CD4-positive, alpha-beta T cell (primary cell): ENCODE results near the gene ABHD16A. TPM values are rescaled to one million over a fixed set of nuclear protein-coding genes. Genes with fewer than 3 reads are reported as not detected.
A peak's percentile ranks its signal among the peaks of the same experiment; 100 is the strongest.

ENCODE experiments used
- ATAC-seq: fragments of 200-7000 bp; cut with Tn5 transposase; one replicate; pipeline ENCODE4 v1.10.0; 2022; ENCODE audit warnings: mild to moderate bottlenecking; ENCODE audit not compliant: poor library complexity
- CTCF ChIA-PET: fragments of 350-600 bp; sonication (Branson Sonifier 250); formaldehyde crosslinking; loops from one replicate; lab custom pipeline; 2021; ENCODE audit warnings: antibody characterized with exemption, inconsistent platforms; lab: Charles Lee
- POLR2A ChIA-PET: fragments of 350-600 bp; sonication (Branson Sonifier 250); formaldehyde crosslinking; loops from one replicate; lab custom pipeline; 2021; ENCODE audit warnings: antibody characterized with exemption, inconsistent platforms; lab: Charles Lee
- DNase-seq, 14 experiments: peaks; one replicate each; pipeline ENCODE4 v3.0.0-alpha.2; 2013 to 2020; ENCODE audit warnings: mixed read lengths in 2 of 14
- H3K27ac ChIP-seq, 2 donors: one replicate each; pipeline versions ENCODE4 v1.5.1 to v1.7.0; 2013; ENCODE audit warnings: low read length in 2 of 2, low read depth in 1 of 2, mild to moderate bottlenecking in 1 of 2
- H3K27me3 ChIP-seq, 2 experiments: 1 replicate in 1 of 2; 2 replicates in 1 of 2; pipeline versions ENCODE4 v1.6.1 to v1.7.0; 2013; ENCODE audit warnings: low read length in 2 of 2, control low read depth in 1 of 2, mild to moderate bottlenecking in 1 of 2, moderate library complexity in 1 of 2; ENCODE audit not compliant: insufficient read depth in 2 of 2, control insufficient read depth in 1 of 2
- H3K36me3 ChIP-seq: one replicate; pipeline ENCODE4 v1.6.1; 2013; ENCODE audit warnings: low read length, control low read depth; ENCODE audit not compliant: insufficient read depth
- H3K4me1 ChIP-seq: one replicate; pipeline ENCODE4 v1.6.1; 2013; ENCODE audit warnings: low read length, control low read depth; ENCODE audit not compliant: insufficient read depth
- H3K4me3 ChIP-seq: one replicate; pipeline ENCODE4 v1.5.1; 2013; ENCODE audit warnings: mild to moderate bottlenecking, low read length, moderate library complexity
- H3K9me3 ChIP-seq, 2 experiments: 1 replicate in 1 of 2; 2 replicates in 1 of 2; pipeline versions ENCODE4 v1.6.1 to v1.7.0; 2013; ENCODE audit warnings: low read length in 2 of 2, mild to moderate bottlenecking in 2 of 2, control low read depth in 1 of 2, moderate library complexity in 1 of 2; ENCODE audit not compliant: control insufficient read depth in 1 of 2, insufficient read depth in 1 of 2
- H3K27ac Mint-ChIP-seq: one replicate; pipeline ENCODE4 v1.8.0; 2020; ENCODE audit warnings: mixed read lengths
- H3K27me3 Mint-ChIP-seq: one replicate; pipeline ENCODE4 v1.8.0; 2021; ENCODE audit warnings: mixed read lengths
- H3K36me3 Mint-ChIP-seq: one replicate; pipeline ENCODE4 v1.8.0; 2021; ENCODE audit warnings: low read depth, mixed read lengths
- H3K4me1 Mint-ChIP-seq: one replicate; pipeline ENCODE4 v1.8.0; 2021; ENCODE audit warnings: low read depth, mixed read lengths
- H3K4me3 Mint-ChIP-seq: one replicate; pipeline ENCODE4 v1.8.0; 2020; ENCODE audit warnings: mild to moderate bottlenecking, mixed read lengths
- H3K9me3 Mint-ChIP-seq: one replicate; pipeline ENCODE4 v1.8.0; 2020; ENCODE audit warnings: mixed read lengths
- CTCF ChIP-seq: fragments of 200-600 bp; IDR thresholded peaks from one replicate; pipeline ENCODE4 v1.8.0; 2022; ENCODE audit warnings: antibody characterized with exemption, mild to moderate bottlenecking
- intact Hi-C, 2 experiments: fragments of 100-400 bp; cut with DNase I in 1 of 2; cut with micrococcal nuclease in 1 of 2; formaldehyde crosslinking; loops; one replicate each; pipeline versions ENCODE4 v1.15.1 to v1.9.0; 2023 to 2025; cut with DNase I, micrococcal nuclease
- total RNA-seq, 174 experiments: library from RNA in 2 of 174; stranded (reverse) in 2 of 174; gene quantifications; one replicate each; pipeline ENCODE4 v1.2.3 and lab custom pipeline; 2021 to 2026

ABHD16A gene
- total RNA-seq, 2 experiments from 2014 or later: 52.3 to 59.3 TPM

GRCh38 chr6:31713465-31713864 is 10.3 kb upstream of the ABHD16A start:
- Histone ChIP-seq H3K9me3 (no peaks in the 10 kb centered on the region), H3K36me3 (no peaks in the 10 kb centered on the region), H3K27ac (no peak overlapping the region), H3K4me3 (no peak overlapping the region), H3K27me3 (no peaks in the 10 kb centered on the region), H3K4me1 (peaks cover 14% of the 10 kb centered on the region)
- H3K4me3 Mint-ChIP-seq: no peak overlapping the region
- H3K9me3 Mint-ChIP-seq: no peaks in the 10 kb centered on the region
- intact Hi-C loops: no loop called here
- ChIA-PET CTCF (no interaction called here), POLR2A (interaction anchor here (1.6 kb wide), 1 partner anchor 24 kb away, joined by 3 read pairs; no protein-coding TSS in a partner anchor)
- no peaks in the 10 kb centered on the region for H3K36me3 Mint-ChIP-seq
- ATAC-seq (no peak), DNase-seq (no peak)
- no peak for TF ChIP-seq CTCF
- no peaks in the 10 kb centered on the region for H3K27me3 Mint-ChIP-seq
- H3K27ac Mint-ChIP-seq: no peak overlapping the region
- H3K4me1 Mint-ChIP-seq: peaks cover 16% of the 10 kb centered on the region

GRCh38 chr6:31712296-31712695 is 9.2 kb upstream of the ABHD16A start:
- Histone ChIP-seq H3K4me1 (peaks cover 14% of the 10 kb centered on the region), H3K36me3 (no peaks in the 10 kb centered on the region), H3K4me3 (no peak overlapping the region), H3K9me3 (no peaks in the 10 kb centered on the region), H3K27ac (no peak overlapping the region), H3K27me3 (no peaks in the 10 kb centered on the region)
- Mint-ChIP-seq H3K4me3 (no peak overlapping the region), H3K36me3 (no peaks in the 10 kb centered on the region), H3K27me3 (no peaks in the 10 kb centered on the region), H3K4me1 (peaks cover 16% of the 10 kb centered on the region), H3K9me3 (no peaks in the 10 kb centered on the region), H3K27ac (no peak overlapping the region)
- POLR2A ChIA-PET: interaction anchor here (1.2 to 1.9 kb wide), 4 partner anchors 9 to 118 kb away, joined by 3 to 7 read pairs (median 5); partner anchors contain the start of genes ABHD16A and LSM2
- intact Hi-C loops: no loop called here
- CTCF ChIA-PET: interaction anchor here (0.5 to 1.6 kb wide), 4 partner anchors 26 to 145 kb away, joined by 3 to 5 read pairs (median 4); no protein-coding TSS in a partner anchor
- ATAC-seq (peak; percentile 49), DNase-seq (peak in 6 of 14 experiments; percentile 15 to 55 (median 31))
- no peak for TF ChIP-seq CTCF

- Mint-ChIP-seq H3K36me3 (no peaks in the 10 kb centered on the region), H3K27ac (no peak overlapping the region), H3K4me3 (no peak overlapping the region), H3K4me1 (peaks cover 16% of the 10 kb centered on the region), H3K27me3 (no peaks in the 10 kb centered on the region), H3K9me3 (no peaks in the 10 kb centered on the region)
- Histone ChIP-seq H3K27me3 (no peaks in the 10 kb centered on the region), H3K36me3 (no peaks in the 10 kb centered on the region), H3K4me3 (no peak overlapping the region), H3K27ac (no peak overlapping the region), H3K4me1 (peaks cover 14% of the 10 kb centered on the region), H3K9me3 (no peaks in the 10 kb centered on the region)
- POLR2A ChIA-PET: interaction anchor here (0.7 to 1.9 kb wide), 4 partner anchors 8 to 120 kb away, joined by 3 to 7 read pairs (median 5); partner anchors contain the start of genes ABHD16A and LSM2
- CTCF ChIA-PET: interaction anchor here (1.6 kb wide), 1 partner anchor 59 kb away, joined by 5 read pairs; no protein-coding TSS in a partner anchor
- TF ChIP-seq CTCF: no peak
- DNase-seq (no peak), ATAC-seq (no peak)
- intact Hi-C loops: no loop called here
Observed at GRCh38 chr6:31711233-31711632, 8.1 kb upstream of the ABHD16A start.
